ENCODE data around the gene THBS4. TPM values are rescaled to one million over a fixed set of nuclear protein-coding genes. Genes with fewer than 3 reads are reported as not detected.

Gene THBS4
- total and polyA plus RNA-seq, 2 experiments from 2014 or later = 0.80 TPM; not detected in 1

GRCh38 chr5:80055491-80056170 is 20.5 kb downstream of the THBS4 start:
- Histone ChIP-seq H3K4me2 (no peak overlapping the region), H3K36me3 (replicated peaks; ENCODE audit: insufficient read depth, low read depth) (no peaks in the 10 kb centered on the region), H3K27me3 (peaks cover 4% of the 10 kb centered on the region), H3K4me3 (no peak overlapping the region), H4K20me1 (ENCODE audit: insufficient read depth, poor library complexity, severe bottlenecking) (no peaks in the 10 kb centered on the region), H3K79me2 (no peaks in the 10 kb centered on the region), H3K9me2 (replicated peaks; ENCODE audit: insufficient read depth) (no peaks in the 10 kb centered on the region), H3K4me1 (ENCODE audit: insufficient read depth) (no peaks in the 10 kb centered on the region), H2AFZ (no peak overlapping the region), H3K9me3 (ENCODE audit: low read depth) (no peaks in the 10 kb centered on the region), H3K27ac (no peak overlapping the region)
- no peak for DNase-seq (ENCODE audit: low spot score)
- WGBS (ENCODE audit: low lambda C conversion rate, missing lambda C conversion rate) = 46% methylated on average over 11 of the region's 11 CpGs
- TF ChIP-seq CTCF (IDR thresholded peaks at IDR 0.05; ENCODE audit: poor library complexity) (no peak), EZH2 (IDR thresholded peaks at IDR 0.05; ENCODE audit: borderline replicate concordance) (no peak), EZH2phosphoT487 (IDR thresholded peaks at IDR 0.05; ENCODE audit: low read depth, severe bottlenecking, unreplicated experiment) (no peak)

- TF ChIP-seq EZH2 (IDR thresholded peaks at IDR 0.05; ENCODE audit: borderline replicate concordance) (no peak), EZH2phosphoT487 (IDR thresholded peaks at IDR 0.05; ENCODE audit: low read depth, severe bottlenecking, unreplicated experiment) (no peak), CTCF (IDR thresholded peaks at IDR 0.05; ENCODE audit: poor library complexity) (no peak)
- H4K20me1 ChIP-seq (ENCODE audit: insufficient read depth, poor library complexity, severe bottlenecking) = no peaks in the 10 kb centered on the region
- H3K4me1 ChIP-seq (ENCODE audit: insufficient read depth) = no peaks in the 10 kb centered on the region
- no peaks in the 10 kb centered on the region for H3K79me2 ChIP-seq
- DNase-seq (ENCODE audit: low spot score) = no peak
- H3K4me2 ChIP-seq = no peak overlapping the region
- no peaks in the 10 kb centered on the region for H3K36me3 ChIP-seq (replicated peaks; ENCODE audit: insufficient read depth, low read depth)
- no peak overlapping the region for H3K4me3 ChIP-seq
- H3K9me3 ChIP-seq (ENCODE audit: low read depth) = no peaks in the 10 kb centered on the region
- no peaks in the 10 kb centered on the region for H3K27me3 ChIP-seq
- no peak overlapping the region for H2AFZ ChIP-seq
- no peaks in the 10 kb centered on the region for H3K9me2 ChIP-seq (replicated peaks; ENCODE audit: insufficient read depth)
- no peak overlapping the region for H3K27ac ChIP-seq
- 96% methylated on average over 2 of the region's 2 CpGs for WGBS (ENCODE audit: low lambda C conversion rate, missing lambda C conversion rate)
These were observed 22.0 kb downstream of the THBS4 start for GRCh38 chr5:80057099-80057498.

- no peak for DNase-seq (ENCODE audit: low spot score)
- Histone ChIP-seq H3K4me2 (no peak overlapping the region), H3K79me2 (no peaks in the 10 kb centered on the region), H3K36me3 (replicated peaks; ENCODE audit: insufficient read depth, low read depth) (no peaks in the 10 kb centered on the region), H3K9me3 (ENCODE audit: low read depth) (no peaks in the 10 kb centered on the region), H3K27me3 (no peaks in the 10 kb centered on the region), H3K4me1 (ENCODE audit: insufficient read depth) (no peaks in the 10 kb centered on the region), H3K9me2 (replicated peaks; ENCODE audit: insufficient read depth) (no peaks in the 10 kb centered on the region), H3K4me3 (no peak overlapping the region), H2AFZ (no peak overlapping the region), H3K27ac (no peak overlapping the region), H4K20me1 (ENCODE audit: insufficient read depth, poor library complexity, severe bottlenecking) (no peaks in the 10 kb centered on the region)
- TF ChIP-seq CTCF (IDR thresholded peaks at IDR 0.05; ENCODE audit: poor library complexity) (no peak), EZH2 (IDR thresholded peaks at IDR 0.05; ENCODE audit: borderline replicate concordance) (no peak), EZH2phosphoT487 (IDR thresholded peaks at IDR 0.05; ENCODE audit: low read depth, severe bottlenecking, unreplicated experiment) (no peak)
- 84% methylated on average over 2 of the region's 2 CpGs for WGBS (ENCODE audit: low lambda C conversion rate, missing lambda C conversion rate)
These were observed 22.8 kb downstream of the THBS4 start for GRCh38 chr5:80057921-80058320.

Measured in hepatocyte (in vitro differentiated cells).